Activated naive CD4-positive, alpha-beta T cell treated with anti-CD3 and anti-CD28 coated beads for 36 hours (primary cell): ENCODE results near the gene DCAF7. TPM values are rescaled to one million over a fixed set of nuclear protein-coding genes. Genes with fewer than 3 reads are reported as not detected.

Experiments used
- total RNA-seq, 2 experiments: library from RNA; stranded (reverse); gene quantifications; one replicate each; pipeline ENCODE4 v1.2.3, GENCODE V29; 2021

The DCAF7 gene
- total RNA-seq, 2 experiments from 2014 or later = 102 to 103 TPM

Other genes with a start within 250 kb of the DCAF7 start
- 1 to 10 TPM; 2.3 to 2.6 TPM for gene CYB561, start 104.2 kb upstream of the DCAF7 start, total RNA-seq
- under 1 TPM; 0.12 to 0.50 TPM for gene ACE, start 73.4 kb upstream of the DCAF7 start, total RNA-seq
- gene KCNH6, start 27.1 kb upstream of the DCAF7 start, total RNA-seq = not detected
- 10 to 100 TPM; 27.6 to 28.9 TPM for gene TACO1, start 50.4 kb downstream of the DCAF7 start, total RNA-seq
- gene MAP3K3, start 71.9 kb downstream of the DCAF7 start, total RNA-seq = 10 to 100 TPM; 28.8 to 29.6 TPM
- gene LIMD2, start 149.6 kb downstream of the DCAF7 start, total RNA-seq = 100 to 1,000 TPM; 121 TPM
- gene STRADA, start 191.3 kb downstream of the DCAF7 start, total RNA-seq = 10 to 100 TPM; 73.2 to 76.3 TPM
- 10 to 100 TPM; 40.5 to 42.1 TPM for gene CCDC47, start 223.1 kb downstream of the DCAF7 start, total RNA-seq
- 10 to 100 TPM; 91.7 to 92.9 TPM for gene DDX42, start 223.7 kb downstream of the DCAF7 start, total RNA-seq